Measurements from ENCODE around the gene PRX. TPM values are rescaled to one million over a fixed set of nuclear protein-coding genes. Genes with fewer than 3 reads are reported as not detected.

Gene PRX
- total and polyA plus RNA-seq, 2 of the 13 experiments (the other 11 are each of a cell fraction or from before 2014, with no cell fraction given): 0.66 TPM

DNA sequence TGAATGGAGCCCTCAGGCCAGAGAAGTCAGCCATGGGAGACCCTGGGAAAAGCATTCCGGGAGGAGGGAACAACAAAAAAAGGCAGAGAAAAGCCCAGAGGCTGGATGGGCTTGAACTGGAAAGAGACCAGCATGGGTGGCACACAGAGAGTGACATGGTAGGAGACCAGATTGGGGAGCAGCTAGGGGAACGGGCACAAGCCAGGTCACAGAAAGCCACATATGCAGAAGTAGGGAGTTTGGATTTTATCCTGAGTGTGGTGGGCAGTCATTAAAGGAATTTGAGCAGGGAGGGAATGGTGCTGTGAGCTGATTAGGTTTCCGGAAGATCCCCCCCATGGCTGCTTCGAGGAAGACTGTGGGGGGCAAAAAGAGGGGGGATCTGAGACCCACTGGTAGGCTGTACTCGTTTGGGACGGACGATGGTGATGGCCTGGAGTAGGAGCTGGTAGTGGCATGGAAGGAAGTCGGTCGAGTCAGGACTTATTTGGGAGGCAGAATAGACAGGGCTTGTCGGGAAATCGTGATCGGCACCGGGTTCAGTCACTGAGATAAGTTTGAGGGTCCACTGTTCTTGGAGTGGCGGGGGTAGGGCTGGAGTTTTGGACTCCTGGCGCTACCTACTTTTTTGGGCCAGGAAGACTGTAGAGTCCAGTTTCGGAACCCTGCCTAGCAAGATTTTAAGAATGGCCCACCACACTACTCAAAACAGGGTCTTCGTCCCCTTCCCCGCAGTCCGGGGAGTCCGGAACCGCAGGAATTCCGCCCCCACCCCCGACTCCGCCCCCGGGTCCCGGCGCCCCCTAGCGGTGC is 11.7 kb upstream of the PRX start:
- CTCF ChIA-PET (ENCODE audit: low intra/inter-chr PET ratio, low total read pairs): interaction anchor here (1.0 kb wide), 1 partner anchor 19 kb away, joined by 4 read pairs; the partner anchor contains the start of gene SERTAD3
- peaks cover 49% of the 10 kb centered on the region for H3K4me1 ChIP-seq (ENCODE audit: insufficient read depth, low read length)
- in situ Hi-C loops (cut with HindIII; ENCODE audit: extremely low pct_ligation_motif_present, low pct_unique_long_range_greater_than_20kb) (no loop called here), intact Hi-C loops (cut with micrococcal nuclease; ENCODE audit: unreplicated experiment) (loop anchor here (10.0 kb wide), 1 partner anchor 80 kb away; the partner anchor contains the start of genes C19orf47 and PLD3)
- no peaks in the 10 kb centered on the region for H3K9me3 ChIP-seq (ENCODE audit: low read length)
- ATAC-seq: no peak
- no TSS peak for BruUV-seq (replicated peaks)
- POLR2A ChIA-PET: interaction anchor here (2.5 to 4.5 kb wide), 3 partner anchors 10 to 40 kb away, joined by 36 to 80 read pairs (median 47); partner anchors contain the start of genes BLVRB, SERTAD3 and SPTBN4
- H3K4me3 ChIP-seq (replicated peaks in 1 of 3; ENCODE audit: insufficient read depth in 1 of 3, low read depth in 2 of 3, low read length in 3 of 3): peak overlapping the region; percentile 63 to 94 (median 86)
- 5% methylated on average over 19 of the region's 28 CpGs for WGBS (ENCODE audit: low lambda C conversion rate)
- H4K20me1 ChIP-seq (ENCODE audit: insufficient read depth, low read length): no peaks in the 10 kb centered on the region
- H3K9ac ChIP-seq (ENCODE audit: insufficient read depth, low read depth, low read length): peak overlapping the region; percentile 85
- peak overlapping the region; percentile 99 for H3K4me2 ChIP-seq (ENCODE audit: low read depth, low read length)
- peaks cover 0 to 2% of the 10 kb centered on the region in 2 experiments; a peak in 1 of 5 replicates for H3K36me3 ChIP-seq (replicated peaks in 1 of 2; ENCODE audit: control insufficient read depth in 1 of 2, insufficient read depth in 2 of 2, low read length in 2 of 2)
- H3K79me2 ChIP-seq (ENCODE audit: insufficient read depth, low read length): peaks cover 10% of the 10 kb centered on the region
- no peak for DNase-seq (ENCODE audit: low spot score)
- H3K27me3 ChIP-seq (ENCODE audit: control insufficient read depth in 1 of 2, insufficient read depth in 2 of 2, low read length in 2 of 2): no peaks in the 10 kb centered on the region; a peak in 1 of 5 replicates
- no peak overlapping the region for H2AFZ ChIP-seq (ENCODE audit: low read length)
- H3K27ac ChIP-seq (ENCODE audit: extremely low read length, insufficient read depth, low read length): peak overlapping the region; percentile 96
- FAIRE-seq: no peak
- TF ChIP-seq ZNF329 (CRISPR knock-in tag; IDR thresholded peaks at IDR 0.05; ENCODE audit: low read depth): no peak
- TF ChIP-seq RNF2 (conservative IDR thresholded peaks at IDR 0.05; ENCODE audit: low read depth): no peak
- peak; percentile 28; the same call in 1 of the 2 replicates for TF ChIP-seq MAZ (IDR thresholded peaks at IDR 0.05; ENCODE audit: borderline replicate concordance, low read depth, low read length)
- no peak for TF ChIP-seq MAZ (CRISPR knock-in tag; IDR thresholded peaks at IDR 0.05; ENCODE audit: low read depth)
- no peak for TF ChIP-seq ZNF121 (CRISPR knock-in tag; IDR thresholded peaks at IDR 0.05)
- TF ChIP-seq, protein P1, sequence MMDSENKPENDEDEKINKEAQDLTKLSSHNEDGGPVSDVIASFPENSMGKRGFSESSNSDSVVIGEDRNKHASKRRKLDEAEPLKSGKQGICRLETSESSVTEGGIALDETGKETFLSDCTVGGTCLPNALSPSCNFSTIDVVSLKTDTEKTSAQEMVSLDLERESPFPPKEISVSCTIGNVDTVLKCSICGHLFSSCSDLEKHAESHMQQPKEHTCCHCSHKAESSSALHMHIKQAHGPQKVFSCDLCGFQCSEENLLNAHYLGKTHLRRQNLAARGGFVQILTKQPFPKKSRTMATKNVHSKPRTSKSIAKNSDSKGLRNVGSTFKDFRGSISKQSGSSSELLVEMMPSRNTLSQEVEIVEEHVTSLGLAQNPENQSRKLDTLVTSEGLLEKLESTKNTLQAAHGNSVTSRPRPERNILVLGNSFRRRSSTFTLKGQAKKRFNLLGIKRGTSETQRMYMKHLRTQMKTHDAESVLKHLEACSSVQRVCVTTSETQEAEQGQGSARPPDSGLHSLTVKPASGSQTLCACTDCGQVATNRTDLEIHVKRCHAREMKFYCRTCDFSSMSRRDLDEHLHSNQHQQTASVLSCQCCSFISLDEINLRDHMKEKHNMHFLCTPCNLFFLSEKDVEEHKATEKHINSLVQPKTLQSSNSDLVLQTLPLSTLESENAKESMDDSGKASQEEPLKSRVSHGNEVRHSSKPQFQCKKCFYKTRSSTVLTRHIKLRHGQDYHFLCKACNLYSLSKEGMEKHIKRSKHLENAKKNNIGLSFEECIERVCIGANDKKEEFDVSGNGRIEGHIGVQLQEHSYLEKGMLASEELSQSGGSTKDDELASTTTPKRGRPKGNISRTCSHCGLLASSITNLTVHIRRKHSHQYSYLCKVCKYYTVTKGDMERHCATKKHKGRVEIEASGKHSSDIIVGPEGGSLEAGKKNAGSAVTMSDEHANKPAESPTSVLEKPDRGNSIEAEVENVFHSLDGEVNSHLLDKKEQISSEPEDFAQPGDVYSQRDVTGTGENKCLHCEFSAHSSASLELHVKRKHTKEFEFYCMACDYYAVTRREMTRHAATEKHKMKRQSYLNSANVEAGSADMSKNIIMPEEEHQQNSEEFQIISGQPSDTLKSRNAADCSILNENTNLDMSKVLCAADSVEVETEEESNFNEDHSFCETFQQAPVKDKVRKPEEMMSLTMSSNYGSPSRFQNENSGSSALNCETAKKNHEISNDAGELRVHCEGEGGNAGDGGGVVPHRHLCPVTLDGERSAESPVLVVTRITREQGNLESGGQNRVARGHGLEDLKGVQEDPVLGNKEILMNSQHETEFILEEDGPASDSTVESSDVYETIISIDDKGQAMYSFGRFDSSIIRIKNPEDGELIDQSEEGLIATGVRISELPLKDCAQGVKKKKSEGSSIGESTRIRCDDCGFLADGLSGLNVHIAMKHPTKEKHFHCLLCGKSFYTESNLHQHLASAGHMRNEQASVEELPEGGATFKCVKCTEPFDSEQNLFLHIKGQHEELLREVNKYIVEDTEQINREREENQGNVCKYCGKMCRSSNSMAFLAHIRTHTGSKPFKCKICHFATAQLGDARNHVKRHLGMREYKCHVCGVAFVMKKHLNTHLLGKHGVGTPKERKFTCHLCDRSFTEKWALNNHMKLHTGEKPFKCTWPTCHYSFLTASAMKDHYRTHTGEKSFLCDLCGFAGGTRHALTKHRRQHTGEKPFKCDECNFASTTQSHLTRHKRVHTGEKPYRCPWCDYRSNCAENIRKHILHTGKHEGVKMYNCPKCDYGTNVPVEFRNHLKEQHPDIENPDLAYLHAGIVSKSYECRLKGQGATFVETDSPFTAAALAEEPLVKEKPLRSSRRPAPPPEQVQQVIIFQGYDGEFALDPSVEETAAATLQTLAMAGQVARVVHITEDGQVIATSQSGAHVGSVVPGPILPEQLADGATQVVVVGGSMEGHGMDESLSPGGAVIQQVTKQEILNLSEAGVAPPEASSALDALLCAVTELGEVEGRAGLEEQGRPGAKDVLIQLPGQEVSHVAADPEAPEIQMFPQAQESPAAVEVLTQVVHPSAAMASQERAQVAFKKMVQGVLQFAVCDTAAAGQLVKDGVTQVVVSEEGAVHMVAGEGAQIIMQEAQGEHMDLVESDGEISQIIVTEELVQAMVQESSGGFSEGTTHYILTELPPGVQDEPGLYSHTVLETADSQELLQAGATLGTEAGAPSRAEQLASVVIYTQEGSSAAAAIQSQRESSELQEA (CRISPR knock-in tag; IDR thresholded peaks at IDR 0.05; ENCODE audit: not compliant biosample characterization): peak; percentile 4
- 0 out of 2 replicates have a peak, but pooled peaks have one; percentile 10 for TF ChIP-seq KMT2B (CRISPR knock-in tag; IDR thresholded peaks at IDR 0.05)
- TF ChIP-seq, protein P2, sequence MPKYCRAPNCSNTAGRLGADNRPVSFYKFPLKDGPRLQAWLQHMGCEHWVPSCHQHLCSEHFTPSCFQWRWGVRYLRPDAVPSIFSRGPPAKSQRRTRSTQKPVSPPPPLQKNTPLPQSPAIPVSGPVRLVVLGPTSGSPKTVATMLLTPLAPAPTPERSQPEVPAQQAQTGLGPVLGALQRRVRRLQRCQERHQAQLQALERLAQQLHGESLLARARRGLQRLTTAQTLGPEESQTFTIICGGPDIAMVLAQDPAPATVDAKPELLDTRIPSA (CRISPR knock-in tag; IDR thresholded peaks at IDR 0.05; ENCODE audit: borderline replicate concordance): peak; percentile 50; the same call in 1 of the 2 replicates
- TF ChIP-seq, protein P3, sequence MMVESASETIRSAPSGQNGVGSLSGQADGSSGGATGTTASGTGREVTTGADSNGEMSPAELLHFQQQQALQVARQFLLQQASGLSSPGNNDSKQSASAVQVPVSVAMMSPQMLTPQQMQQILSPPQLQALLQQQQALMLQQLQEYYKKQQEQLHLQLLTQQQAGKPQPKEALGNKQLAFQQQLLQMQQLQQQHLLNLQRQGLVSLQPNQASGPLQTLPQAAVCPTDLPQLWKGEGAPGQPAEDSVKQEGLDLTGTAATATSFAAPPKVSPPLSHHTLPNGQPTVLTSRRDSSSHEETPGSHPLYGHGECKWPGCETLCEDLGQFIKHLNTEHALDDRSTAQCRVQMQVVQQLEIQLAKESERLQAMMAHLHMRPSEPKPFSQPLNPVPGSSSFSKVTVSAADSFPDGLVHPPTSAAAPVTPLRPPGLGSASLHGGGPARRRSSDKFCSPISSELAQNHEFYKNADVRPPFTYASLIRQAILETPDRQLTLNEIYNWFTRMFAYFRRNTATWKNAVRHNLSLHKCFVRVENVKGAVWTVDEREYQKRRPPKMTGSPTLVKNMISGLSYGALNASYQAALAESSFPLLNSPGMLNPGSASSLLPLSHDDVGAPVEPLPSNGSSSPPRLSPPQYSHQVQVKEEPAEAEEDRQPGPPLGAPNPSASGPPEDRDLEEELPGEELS (CRISPR knock-in tag; IDR thresholded peaks at IDR 0.05): no peak

All from HepG2 (cell line).